Lower leg skin (tissue), 3 donors: ENCODE results near the gene CASR.

Experiments
- CTCF ChIP-seq, 3 donors: fragments of 450-650 bp; IDR thresholded peaks; one replicate each; pipeline ENCODE4 v1.5.1; 2016; ENCODE audit warnings: antibody characterized with exemption in 3 of 3, mild to moderate bottlenecking in 3 of 3, moderate library complexity in 2 of 3
- POLR2A ChIP-seq, 2 donors: fragments of 450-650 bp; IDR thresholded peaks; one replicate each; pipeline ENCODE4 v1.6.1; 2016 to 2017; ENCODE audit warnings: antibody characterized with exemption in 2 of 2, mild to moderate bottlenecking in 1 of 2, moderate library complexity in 1 of 2

- no peak for TF ChIP-seq POLR2A (IDR thresholded peaks at IDR 0.05)
- no peak for TF ChIP-seq CTCF (IDR thresholded peaks at IDR 0.05)
These were observed 132.9 kb downstream of the CASR start for GRCh38 chr3:122316368-122316767.
